Measurements from ENCODE around the gene PAPSS1.

DNA sequence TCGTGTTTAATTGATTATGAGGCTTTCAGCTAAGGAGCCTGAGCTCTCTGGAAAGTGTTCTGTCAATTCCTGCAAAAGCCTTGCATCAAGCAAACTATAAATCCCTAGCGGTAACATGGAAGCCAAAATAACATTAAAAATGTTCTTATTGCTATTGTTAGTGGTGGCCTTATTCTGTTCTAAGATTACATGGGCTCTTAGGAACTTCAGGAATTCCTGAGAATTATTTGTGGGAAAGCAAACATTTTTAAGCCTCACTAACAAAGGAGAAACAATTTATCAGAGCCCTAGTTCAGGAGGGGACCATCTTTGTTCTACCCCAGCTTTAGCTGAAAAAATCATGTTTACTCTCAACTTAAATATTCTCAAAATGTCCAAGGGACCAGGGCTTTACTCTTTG, 119.6 kb downstream of the PAPSS1 start:
- TF ChIP-seq, protein P1, sequence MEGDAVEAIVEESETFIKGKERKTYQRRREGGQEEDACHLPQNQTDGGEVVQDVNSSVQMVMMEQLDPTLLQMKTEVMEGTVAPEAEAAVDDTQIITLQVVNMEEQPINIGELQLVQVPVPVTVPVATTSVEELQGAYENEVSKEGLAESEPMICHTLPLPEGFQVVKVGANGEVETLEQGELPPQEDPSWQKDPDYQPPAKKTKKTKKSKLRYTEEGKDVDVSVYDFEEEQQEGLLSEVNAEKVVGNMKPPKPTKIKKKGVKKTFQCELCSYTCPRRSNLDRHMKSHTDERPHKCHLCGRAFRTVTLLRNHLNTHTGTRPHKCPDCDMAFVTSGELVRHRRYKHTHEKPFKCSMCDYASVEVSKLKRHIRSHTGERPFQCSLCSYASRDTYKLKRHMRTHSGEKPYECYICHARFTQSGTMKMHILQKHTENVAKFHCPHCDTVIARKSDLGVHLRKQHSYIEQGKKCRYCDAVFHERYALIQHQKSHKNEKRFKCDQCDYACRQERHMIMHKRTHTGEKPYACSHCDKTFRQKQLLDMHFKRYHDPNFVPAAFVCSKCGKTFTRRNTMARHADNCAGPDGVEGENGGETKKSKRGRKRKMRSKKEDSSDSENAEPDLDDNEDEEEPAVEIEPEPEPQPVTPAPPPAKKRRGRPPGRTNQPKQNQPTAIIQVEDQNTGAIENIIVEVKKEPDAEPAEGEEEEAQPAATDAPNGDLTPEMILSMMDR (IDR thresholded peaks at IDR 0.05 in 8 of 11, conservative IDR thresholded peaks at IDR 0.05 in 3 of 11), result no peak
- no peak for TF ChIP-seq POLR2AphosphoS5 (IDR thresholded peaks at IDR 0.05)
